MM.1S (cell line): ENCODE results near the gene SH3PXD2A.

Experiments
- DNase-seq: peaks from one replicate; pipeline ENCODE4 v3.0.0-alpha.2; 2015
- H2AFZ ChIP-seq: fragments of 300-600 bp; sonication (generic); 2 replicates; pipeline ENCODE4 v1.6.0; 2016; ENCODE audit warnings: antibody characterized with exemption, low read length
- H3F3A ChIP-seq: fragments of 300-600 bp; sonication (generic); 2 replicates; pipeline ENCODE4 v1.6.1; 2016; ENCODE audit warnings: mild to moderate bottlenecking, antibody characterized with exemption, low read length, moderate library complexity, mixed read lengths; ENCODE audit not compliant: insufficient read depth
- H3K27ac ChIP-seq: fragments of 300-600 bp; sonication (generic); 2 replicates; pipeline ENCODE4 v1.5.1; 2016; ENCODE audit warnings: mild to moderate bottlenecking, low read length
- H3K27me3 ChIP-seq: fragments of 300-600 bp; sonication (generic); replicated peaks from 2 replicates; pipeline ENCODE4 v1.6.0; 2016; ENCODE audit warnings: low read length; ENCODE audit not compliant: insufficient read depth
- H3K36me3 ChIP-seq: fragments of 300-600 bp; sonication (generic); replicated peaks from 2 replicates; pipeline ENCODE4 v1.6.1; 2016; ENCODE audit warnings: mild to moderate bottlenecking, low read length, mixed read lengths; ENCODE audit not compliant: insufficient read depth
- H3K4me1 ChIP-seq: fragments of 300-600 bp; sonication (generic); 2 replicates; pipeline ENCODE4 v1.6.1; 2016; ENCODE audit warnings: low read length, mixed read lengths
- H3K4me2 ChIP-seq: fragments of 300-600 bp; sonication (generic); 2 replicates; pipeline ENCODE4 v1.6.0; 2016; ENCODE audit warnings: low read depth, low read length
- H3K4me3 ChIP-seq: fragments of 300-600 bp; sonication (generic); 2 replicates; pipeline ENCODE4 v1.5.1; 2016; ENCODE audit warnings: low read length, mixed read lengths
- H3K79me2 ChIP-seq: fragments of 300-600 bp; sonication (generic); 2 replicates; pipeline ENCODE4 v1.6.1; 2016; ENCODE audit warnings: mixed run types, low read length, mixed read lengths
- H3K9ac ChIP-seq: fragments of 300-600 bp; sonication (generic); 2 replicates; pipeline ENCODE4 v1.6.1; 2016; ENCODE audit warnings: low read length, mixed read lengths
- H3K9me2 ChIP-seq: fragments of 300-600 bp; sonication (generic); replicated peaks from 2 replicates; pipeline ENCODE4 v1.6.1; 2016; ENCODE audit warnings: mild to moderate bottlenecking, low read length, mixed read lengths; ENCODE audit not compliant: insufficient read depth
- H3K9me3 ChIP-seq: fragments of 300-600 bp; sonication (generic); replicated peaks from 2 replicates; pipeline ENCODE4 v1.6.1; 2016; ENCODE audit warnings: mild to moderate bottlenecking, low read length, mixed read lengths; ENCODE audit not compliant: insufficient read depth
- H4K20me1 ChIP-seq: fragments of 300-600 bp; sonication (generic); 2 replicates; pipeline ENCODE4 v1.6.1; 2016; ENCODE audit warnings: mild to moderate bottlenecking, low read length, moderate library complexity, mixed read lengths; ENCODE audit not compliant: insufficient read depth
- CTCF ChIP-seq: fragments of 300-600 bp; sonication (generic); IDR thresholded peaks from 2 replicates; pipeline ENCODE4 v1.5.1; 2016; ENCODE audit warnings: antibody characterized with exemption, low read length, mixed read lengths
- EZH2 ChIP-seq: fragments of 300-600 bp; sonication (generic); optimal IDR thresholded peaks from 2 replicates; pipeline ENCODE3; 2017; ENCODE audit warnings: low read depth, mild to moderate bottlenecking, antibody characterized with exemption, low read length, mixed read lengths
- EZH2phosphoT487 ChIP-seq: fragments of 300-600 bp; sonication (generic); IDR thresholded peaks from 2 replicates; pipeline ENCODE4 v1.6.1; 2018; ENCODE audit warnings: antibody characterized with exemption, low read length

The SH3PXD2A gene

GRCh38 chr10:103897241-103897774 is 41.9 kb upstream of the SH3PXD2A start:
- Histone ChIP-seq H3K9ac (no peak overlapping the region), H3K4me3 (no peak overlapping the region), H3K4me1 (peaks cover 27% of the 10 kb centered on the region), H3K36me3 (no peaks in the 10 kb centered on the region; the same call in 1 of the 2 replicates), H3F3A (peaks cover 17% of the 10 kb centered on the region), H3K79me2 (no peaks in the 10 kb centered on the region), H3K4me2 (no peak overlapping the region), H3K27ac (no peak overlapping the region), H3K9me2 (no peaks in the 10 kb centered on the region), H4K20me1 (no peaks in the 10 kb centered on the region), H3K27me3 (no peaks in the 10 kb centered on the region), H3K9me3 (no peaks in the 10 kb centered on the region), H2AFZ (no peak overlapping the region)
- no peak for DNase-seq
- TF ChIP-seq EZH2phosphoT487, result no peak
- no peak for TF ChIP-seq EZH2
- no peak for TF ChIP-seq CTCF

- Histone ChIP-seq H3K9me3 (no peaks in the 10 kb centered on the region), H3K9ac (no peak overlapping the region)
Measured at GRCh38 chr10:103896225-103896624, 40.8 kb upstream of the SH3PXD2A start.

GRCh38 chr10:103895411-103896186 is 40.2 kb upstream of the SH3PXD2A start:
- H3K9ac ChIP-seq, result no peak overlapping the region
- H3K9me3 ChIP-seq, result no peaks in the 10 kb centered on the region
- no peaks in the 10 kb centered on the region; the same call in 1 of the 2 replicates for H3K36me3 ChIP-seq
- H3K79me2 ChIP-seq, result no peaks in the 10 kb centered on the region
- H3K4me1 ChIP-seq, result peaks cover 27% of the 10 kb centered on the region
- H3K4me3 ChIP-seq, result no peak overlapping the region
- H3K4me2 ChIP-seq, result peak overlapping the region; percentile 69
- no peaks in the 10 kb centered on the region for H3K27me3 ChIP-seq
- H3K9me2 ChIP-seq, result no peaks in the 10 kb centered on the region
- H3F3A ChIP-seq, result peaks cover 17% of the 10 kb centered on the region
- H3K27ac ChIP-seq, result peak overlapping the region; percentile 68; the same call in 1 of the 2 replicates
- TF ChIP-seq CTCF (no peak), EZH2phosphoT487 (no peak), EZH2 (no peak)
- no peaks in the 10 kb centered on the region for H4K20me1 ChIP-seq
- no peak for DNase-seq
- H2AFZ ChIP-seq, result no peak overlapping the region

More at GRCh38 chr10:103896225-103896624, 40.8 kb upstream of the SH3PXD2A start:
- Histone ChIP-seq H3K27me3 (no peaks in the 10 kb centered on the region), H3F3A (peaks cover 17% of the 10 kb centered on the region), H3K36me3 (no peaks in the 10 kb centered on the region; the same call in 1 of the 2 replicates), H3K79me2 (no peaks in the 10 kb centered on the region), H3K9me2 (no peaks in the 10 kb centered on the region), H3K27ac (no peak overlapping the region), H2AFZ (no peak overlapping the region), H3K4me3 (no peak overlapping the region), H4K20me1 (no peaks in the 10 kb centered on the region), H3K4me2 (no peak overlapping the region), H3K4me1 (peaks cover 27% of the 10 kb centered on the region)
- TF ChIP-seq CTCF (no peak), EZH2phosphoT487 (no peak)
- no peak for DNase-seq
